Measurements from ENCODE around the gene CFAP299. TPM values are rescaled to one million over a fixed set of nuclear protein-coding genes. Genes with fewer than 3 reads are reported as not detected.

Gene CFAP299
- total and polyA plus RNA-seq, 2 donors from 2014 or later: 1.1 TPM; not detected in 1

DNA sequence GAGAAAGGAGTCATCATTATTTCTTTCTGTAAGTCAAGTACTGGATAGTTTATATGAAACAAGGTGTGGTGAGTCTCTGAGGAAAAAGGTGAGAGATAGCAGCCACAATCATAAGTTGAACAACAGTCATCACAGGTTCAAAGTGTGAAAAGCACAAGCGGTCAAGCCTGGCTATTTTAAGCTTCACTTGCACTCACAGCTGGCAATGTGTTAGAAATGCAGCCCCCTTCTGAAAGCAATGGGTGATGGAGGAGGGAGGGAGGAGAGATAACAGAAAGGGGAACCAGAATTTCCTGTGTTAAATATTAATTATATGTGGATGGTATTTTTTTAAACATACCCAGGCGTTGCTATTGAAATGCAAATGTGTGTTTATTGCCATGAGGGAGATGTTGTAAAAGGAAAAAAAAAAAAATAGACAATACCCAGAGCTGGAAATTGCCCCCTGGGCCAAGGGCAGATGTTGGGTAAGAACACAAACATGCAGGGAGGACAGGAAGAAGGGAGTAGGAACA lies 668.1 kb downstream of the CFAP299 start:
- H3K36me3 ChIP-seq (ENCODE audit: control insufficient read depth in 2 of 3, insufficient read depth in 3 of 3, low read length in 3 of 3): no peaks in the 10 kb centered on the region
- H3K9me3 ChIP-seq (ENCODE audit: control insufficient read depth in 2 of 3, insufficient read depth in 1 of 3, low read length in 3 of 3): no peaks in the 10 kb centered on the region
- H3K9ac ChIP-seq (ENCODE audit: low read length in 3 of 3): no peak overlapping the region
- TF ChIP-seq, protein P1, sequence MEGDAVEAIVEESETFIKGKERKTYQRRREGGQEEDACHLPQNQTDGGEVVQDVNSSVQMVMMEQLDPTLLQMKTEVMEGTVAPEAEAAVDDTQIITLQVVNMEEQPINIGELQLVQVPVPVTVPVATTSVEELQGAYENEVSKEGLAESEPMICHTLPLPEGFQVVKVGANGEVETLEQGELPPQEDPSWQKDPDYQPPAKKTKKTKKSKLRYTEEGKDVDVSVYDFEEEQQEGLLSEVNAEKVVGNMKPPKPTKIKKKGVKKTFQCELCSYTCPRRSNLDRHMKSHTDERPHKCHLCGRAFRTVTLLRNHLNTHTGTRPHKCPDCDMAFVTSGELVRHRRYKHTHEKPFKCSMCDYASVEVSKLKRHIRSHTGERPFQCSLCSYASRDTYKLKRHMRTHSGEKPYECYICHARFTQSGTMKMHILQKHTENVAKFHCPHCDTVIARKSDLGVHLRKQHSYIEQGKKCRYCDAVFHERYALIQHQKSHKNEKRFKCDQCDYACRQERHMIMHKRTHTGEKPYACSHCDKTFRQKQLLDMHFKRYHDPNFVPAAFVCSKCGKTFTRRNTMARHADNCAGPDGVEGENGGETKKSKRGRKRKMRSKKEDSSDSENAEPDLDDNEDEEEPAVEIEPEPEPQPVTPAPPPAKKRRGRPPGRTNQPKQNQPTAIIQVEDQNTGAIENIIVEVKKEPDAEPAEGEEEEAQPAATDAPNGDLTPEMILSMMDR (IDR thresholded peaks at IDR 0.05; ENCODE audit: borderline replicate concordance, extremely low read depth, insufficient read depth): no peak
- H3K4me3 ChIP-seq (ENCODE audit: low read length in 3 of 3): no peak overlapping the region
- H3K27ac ChIP-seq (ENCODE audit: low read depth in 2 of 2, low read length in 2 of 2): no peak overlapping the region
- intact Hi-C loops (cut with DNase I): no loop called here
- FAIRE-seq: no peak
- H3K27me3 ChIP-seq (ENCODE audit: control insufficient read depth, insufficient read depth, low read length): no peaks in the 10 kb centered on the region
- H3K4me1 ChIP-seq (ENCODE audit: control insufficient read depth in 2 of 3, insufficient read depth in 2 of 3, low read depth in 1 of 3, low read length in 3 of 3): no peaks in the 10 kb centered on the region
- no peak for DNase-seq

DNA sequence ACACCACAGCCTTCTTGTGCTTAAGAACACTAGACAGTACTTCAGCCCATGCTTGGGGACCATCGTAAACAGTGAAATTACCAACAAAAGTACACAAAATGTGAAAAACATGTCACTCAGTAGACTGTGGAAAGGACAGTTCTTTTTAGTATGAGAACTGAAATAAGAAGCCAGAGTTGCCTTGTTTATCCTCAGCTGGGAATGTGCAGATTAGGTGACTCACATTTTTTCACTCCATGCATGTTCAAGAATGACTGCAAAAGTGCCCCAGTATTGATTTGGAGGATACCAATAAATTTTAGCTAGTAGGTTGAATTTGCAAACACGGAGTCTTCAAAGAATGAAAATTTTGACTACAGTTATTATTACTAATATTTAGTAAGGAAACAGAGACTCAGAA lies 671.9 kb downstream of the CFAP299 start:
- Histone ChIP-seq H3K27ac (ENCODE audit: low read depth in 2 of 2, low read length in 2 of 2) (no peak overlapping the region), H3K9me3 (ENCODE audit: control insufficient read depth in 2 of 3, insufficient read depth in 1 of 3, low read length in 3 of 3) (no peaks in the 10 kb centered on the region), H3K4me1 (ENCODE audit: control insufficient read depth in 2 of 3, insufficient read depth in 2 of 3, low read depth in 1 of 3, low read length in 3 of 3) (no peaks in the 10 kb centered on the region), H3K27me3 (ENCODE audit: control insufficient read depth, insufficient read depth, low read length) (no peaks in the 10 kb centered on the region), H3K36me3 (ENCODE audit: control insufficient read depth in 2 of 3, insufficient read depth in 3 of 3, low read length in 3 of 3) (no peaks in the 10 kb centered on the region), H3K9ac (ENCODE audit: low read length in 3 of 3) (no peak overlapping the region), H3K4me3 (ENCODE audit: low read length in 3 of 3) (no peak overlapping the region)
- TF ChIP-seq, protein P1 (IDR thresholded peaks at IDR 0.05; ENCODE audit: borderline replicate concordance, extremely low read depth, insufficient read depth): no peak
- FAIRE-seq: no peak
- DNase-seq: no peak
- intact Hi-C loops (cut with DNase I): no loop called here

Other genes starting within 250 kb of the CFAP299 start
- 4.2 TPM for gene PRDM8, start 138.2 kb upstream of the CFAP299 start, total RNA-seq
- gene PRDM8, start 138.2 kb upstream of the CFAP299 start, polyA plus RNA-seq (ENCODE audit: insufficient read depth, low read depth, low replicate concordance): 0.75 TPM
- 0.13 TPM for gene FGF5, start 69.1 kb upstream of the CFAP299 start, total RNA-seq
- gene FGF5, start 69.1 kb upstream of the CFAP299 start, polyA plus RNA-seq (ENCODE audit: insufficient read depth, low read depth, low replicate concordance): 0.09 TPM

Data from kidney (tissue), 14 donors.